SJSA1 (cell line): ENCODE results near the gene TP63. TPM values are rescaled to one million over a fixed set of nuclear protein-coding genes. Genes with fewer than 3 reads are reported as not detected.
"Not testable (repeated sequence)": the region's sequence is repeated elsewhere in the genome, so short reads cannot be mapped to it uniquely, and the experiment has no call there.

Experiments
- DNase-seq, 2 experiments: peaks; one replicate each; pipeline ENCODE4 v3.0.0-alpha.2; 2015 to 2020; ENCODE audit warnings: low spot score in 2 of 2, low read depth in 1 of 2
- H3K27ac ChIP-seq: fragments of 250-450 bp; sonication (Bioruptor Pico); 2 replicates; pipeline ENCODE4 v1.5.1; 2020; ENCODE audit warnings: mild to moderate bottlenecking, moderate library complexity
- H3K27me3 ChIP-seq: fragments of 250-450 bp; sonication (Bioruptor Pico); replicated peaks from 2 replicates; pipeline ENCODE4 v1.5.1; 2020; ENCODE audit warnings: mild to moderate bottlenecking, moderate library complexity
- H3K36me3 ChIP-seq: fragments of 250-450 bp; sonication (Bioruptor Pico); 2 replicates; pipeline ENCODE4 v1.5.1; 2020; ENCODE audit warnings: mild to moderate bottlenecking
- H3K4me1 ChIP-seq: fragments of 250-450 bp; sonication (Bioruptor Pico); replicated peaks from 2 replicates; pipeline ENCODE4 v1.6.1; 2021; ENCODE audit warnings: mild to moderate bottlenecking
- H3K4me3 ChIP-seq: fragments of 250-450 bp; sonication (Bioruptor Pico); 2 replicates; pipeline ENCODE4 v1.5.1; 2020; ENCODE audit warnings: mild to moderate bottlenecking
- H3K9me3 ChIP-seq: fragments of 250-450 bp; sonication (Bioruptor Pico); replicated peaks from 2 replicates; pipeline ENCODE4 v1.5.1; 2020; ENCODE audit warnings: mild to moderate bottlenecking
- total RNA-seq: library from RNA; depleted of rRNA; stranded (reverse); fragments of >200 nt; shearing (Covaris generic); gene quantifications from 2 replicates; pipeline ENCODE4 v1.2.3, GENCODE V29; 2014

Gene TP63
- total RNA-seq, 1 experiment from 2014 or later, result not detected

- H3K9me3 ChIP-seq, result no peaks in the 10 kb centered on the region
- no peaks in the 10 kb centered on the region for H3K36me3 ChIP-seq
- H3K4me3 ChIP-seq, result no peak overlapping the region
- no peaks in the 10 kb centered on the region for H3K4me1 ChIP-seq
- H3K27me3 ChIP-seq, result no peaks in the 10 kb centered on the region
- DNase-seq, result no peak
- H3K27ac ChIP-seq, result no peak overlapping the region
These were observed 25.5 kb upstream of the TP63 start for GRCh38 chr3:189605717-189606116.

GRCh38 chr3:189606774-189607173, 24.4 kb upstream of the TP63 start:
- Histone ChIP-seq H3K27me3 (no peaks in the 10 kb centered on the region), H3K27ac (no peak overlapping the region), H3K9me3 (0 out of 2 replicates have a peak, but pooled peaks cover 4% of the 10 kb centered on the region), H3K36me3 (no peaks in the 10 kb centered on the region), H3K4me3 (no peak overlapping the region), H3K4me1 (no peaks in the 10 kb centered on the region)
- no peak for DNase-seq

- H3K4me1 ChIP-seq, H3K9me3 ChIP-seq, H3K27ac ChIP-seq, H3K27me3 ChIP-seq, H3K36me3 ChIP-seq, DNase-seq, H3K4me3 ChIP-seq: not testable (repeated sequence)
These were observed 18.5 kb upstream of the TP63 start for GRCh38 chr3:189612641-189613040.

GRCh38 chr3:189613122-189613521, 18.1 kb upstream of the TP63 start:
- no peak overlapping the region for H3K4me3 ChIP-seq
- no peak overlapping the region for H3K27ac ChIP-seq
- no peaks in the 10 kb centered on the region for H3K4me1 ChIP-seq
- DNase-seq, result no peak
- 0 out of 2 replicates have a peak, but pooled peaks cover 4% of the 10 kb centered on the region for H3K9me3 ChIP-seq
- no peaks in the 10 kb centered on the region for H3K36me3 ChIP-seq
- no peaks in the 10 kb centered on the region for H3K27me3 ChIP-seq

DNA sequence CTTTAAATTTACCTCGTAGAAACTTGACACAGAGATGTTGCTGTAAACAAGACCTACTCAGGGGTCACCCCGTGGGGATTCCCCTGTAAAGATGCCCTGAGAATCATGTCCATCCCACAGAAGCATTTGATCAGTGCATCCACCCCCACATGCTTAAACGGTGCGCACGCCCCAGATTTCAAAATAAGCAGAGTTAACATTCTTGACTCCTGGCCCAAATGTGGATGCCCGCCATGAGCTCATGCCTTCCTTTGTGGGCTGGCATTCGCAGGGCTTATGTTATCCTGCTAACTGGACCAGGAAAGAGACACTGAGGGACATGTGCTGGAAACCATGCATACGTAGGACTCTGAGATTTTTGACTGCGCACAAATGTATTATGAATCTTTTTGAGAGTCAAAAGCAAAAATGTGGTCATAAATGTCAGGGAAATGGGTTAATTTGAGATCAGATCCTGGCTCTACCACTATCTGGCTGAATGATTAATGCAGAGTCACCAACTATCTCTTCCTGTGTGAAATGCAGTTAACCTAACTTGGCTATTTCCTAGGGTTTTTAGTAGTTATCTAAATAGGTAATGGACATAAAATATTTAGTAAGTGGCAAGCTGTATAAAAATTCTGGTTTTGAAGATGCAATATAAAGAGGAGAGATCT, 9.1 kb upstream of the TP63 start:
- Histone ChIP-seq H3K9me3 (no peaks in the 10 kb centered on the region), H3K4me3 (no peak overlapping the region), H3K27ac (no peak overlapping the region), H3K4me1 (no peaks in the 10 kb centered on the region), H3K27me3 (no peaks in the 10 kb centered on the region), H3K36me3 (no peaks in the 10 kb centered on the region)
- no peak for DNase-seq

DNA sequence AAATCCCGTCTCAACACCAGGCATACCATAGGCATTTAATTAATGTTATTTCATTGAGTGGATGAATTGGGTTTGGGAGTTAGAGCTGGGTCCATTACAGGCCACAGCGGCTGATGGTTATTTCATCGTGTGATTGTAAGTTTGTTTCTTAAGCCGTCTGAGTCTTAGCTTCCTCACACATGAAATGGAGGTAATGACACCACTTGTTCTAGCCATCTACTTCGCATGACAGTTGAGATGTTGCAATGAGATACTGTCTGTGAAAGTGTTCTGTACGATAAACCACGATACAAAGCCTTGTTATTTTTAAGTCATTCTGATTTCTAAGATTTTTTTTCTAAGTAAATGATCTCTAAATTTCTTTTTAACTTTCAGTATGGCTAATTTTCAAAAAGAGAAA, 8.6 kb upstream of the TP63 start:
- Histone ChIP-seq H3K9me3 (no peaks in the 10 kb centered on the region), H3K27me3 (no peaks in the 10 kb centered on the region), H3K27ac (no peak overlapping the region), H3K4me1 (no peaks in the 10 kb centered on the region), H3K36me3 (no peaks in the 10 kb centered on the region), H3K4me3 (no peak overlapping the region)
- no peak for DNase-seq

- Histone ChIP-seq H3K9me3 (no peaks in the 10 kb centered on the region), H3K4me1 (no peaks in the 10 kb centered on the region), H3K4me3 (no peak overlapping the region), H3K27me3 (no peaks in the 10 kb centered on the region), H3K36me3 (no peaks in the 10 kb centered on the region), H3K27ac (no peak overlapping the region)
- no peak for DNase-seq
These were observed 7.1 kb upstream of the TP63 start for GRCh38 chr3:189624130-189624529.

DNA sequence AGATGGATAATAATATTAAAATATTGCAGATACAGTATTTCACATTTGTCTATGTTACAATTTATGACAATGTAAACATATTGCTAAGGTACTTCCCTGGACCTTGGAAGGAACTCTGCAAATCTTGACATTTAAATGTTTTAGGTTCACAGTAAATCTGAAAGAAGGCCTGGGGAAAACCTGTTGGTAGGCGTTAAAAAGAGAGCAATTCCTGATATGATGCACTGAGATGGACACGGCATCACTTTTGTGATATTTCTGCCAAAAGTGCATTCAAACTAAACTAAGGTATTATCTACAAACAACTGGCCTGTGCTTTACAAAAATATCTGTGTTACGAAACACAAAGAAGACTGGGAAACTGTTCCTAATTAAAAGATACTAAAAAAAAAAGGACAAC, 6.1 kb upstream of the TP63 start:
- DNase-seq, result no peak
- no peak overlapping the region for H3K4me3 ChIP-seq
- H3K4me1 ChIP-seq, result no peaks in the 10 kb centered on the region
- no peaks in the 10 kb centered on the region for H3K36me3 ChIP-seq
- no peaks in the 10 kb centered on the region for H3K9me3 ChIP-seq
- H3K27me3 ChIP-seq, result no peaks in the 10 kb centered on the region
- no peak overlapping the region for H3K27ac ChIP-seq

GRCh38 chr3:189625572-189625971, 5.6 kb upstream of the TP63 start:
- Histone ChIP-seq H3K36me3 (no peaks in the 10 kb centered on the region), H3K27me3 (no peaks in the 10 kb centered on the region), H3K27ac (no peak overlapping the region), H3K9me3 (no peaks in the 10 kb centered on the region), H3K4me3 (no peak overlapping the region), H3K4me1 (no peaks in the 10 kb centered on the region)
- no peak for DNase-seq

DNA sequence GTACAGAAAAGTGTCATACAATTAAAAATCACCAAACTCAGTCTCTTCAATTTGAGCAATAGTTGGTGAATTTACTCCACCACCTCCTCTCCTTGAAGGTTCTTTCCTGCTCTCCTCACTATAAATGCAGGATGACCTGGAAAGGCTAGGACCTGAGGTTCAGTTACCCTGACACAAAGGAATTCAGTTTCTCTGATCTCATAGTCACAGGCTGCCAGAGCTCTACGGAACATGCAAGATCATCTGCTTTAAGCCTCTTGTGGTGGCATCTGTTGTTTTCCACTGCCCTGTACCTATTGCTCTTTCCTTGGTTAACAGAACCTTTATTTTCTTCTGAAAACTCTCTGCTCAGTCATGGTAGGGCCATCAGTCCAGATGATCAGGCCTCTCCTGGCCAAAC, 4.9 kb upstream of the TP63 start:
- peaks cover 4% of the 10 kb centered on the region; the same call in 1 of the 2 replicates for H3K4me1 ChIP-seq
- no peaks in the 10 kb centered on the region for H3K9me3 ChIP-seq
- no peak overlapping the region for H3K27ac ChIP-seq

GRCh38 chr3:189629803-189630455, 1.3 kb upstream of the TP63 start:
- DNase-seq, result no peak
- no peaks in the 10 kb centered on the region for H3K9me3 ChIP-seq
- H3K4me3 ChIP-seq, result no peak overlapping the region
- no peak overlapping the region for H3K27ac ChIP-seq
- H3K36me3 ChIP-seq, result no peaks in the 10 kb centered on the region
- H3K27me3 ChIP-seq, result no peaks in the 10 kb centered on the region
- H3K4me1 ChIP-seq, result peaks cover 5% of the 10 kb centered on the region; the same call in 1 of the 2 replicates

More for the DNA sequence above, 4.9 kb upstream of the TP63 start:
- no peak for DNase-seq
- Histone ChIP-seq H3K36me3 (no peaks in the 10 kb centered on the region), H3K4me3 (no peak overlapping the region), H3K27me3 (no peaks in the 10 kb centered on the region)

GRCh38 chr3:189630767-189631372, 319 bp upstream of the TP63 start:
- no peaks in the 10 kb centered on the region for H3K36me3 ChIP-seq
- H3K27me3 ChIP-seq, result no peaks in the 10 kb centered on the region
- peak overlapping the region; percentile 17; the same call in 1 of the 2 replicates for H3K4me3 ChIP-seq
- peak in 1 of 2 experiments; percentile 39 for DNase-seq
- no peaks in the 10 kb centered on the region for H3K9me3 ChIP-seq
- H3K4me1 ChIP-seq, result peaks cover 5% of the 10 kb centered on the region; the same call in 1 of the 2 replicates
- peak overlapping the region; percentile 31; the same call in 1 of the 2 replicates for H3K27ac ChIP-seq

GRCh38 chr3:189631409-189631808, 220 bp downstream of the TP63 start:
- DNase-seq, result no peak
- Histone ChIP-seq H3K9me3 (no peaks in the 10 kb centered on the region), H3K36me3 (no peaks in the 10 kb centered on the region), H3K27ac (no peak overlapping the region), H3K4me3 (no peak overlapping the region), H3K4me1 (peaks cover 5% of the 10 kb centered on the region; the same call in 1 of the 2 replicates), H3K27me3 (no peaks in the 10 kb centered on the region)

- Histone ChIP-seq H3K27me3 (no peaks in the 10 kb centered on the region), H3K4me1 (peaks cover 5% of the 10 kb centered on the region; the same call in 1 of the 2 replicates), H3K36me3 (no peaks in the 10 kb centered on the region), H3K9me3 (no peaks in the 10 kb centered on the region), H3K27ac (no peak overlapping the region), H3K4me3 (no peak overlapping the region)
- DNase-seq, result no peak
These were observed 1.1 kb downstream of the TP63 start for GRCh38 chr3:189632242-189632641.
